NOMO-1 (cell line): ENCODE measurements around the gene NPFF.

Experiments
- DNase-seq, 2 experiments: peaks; one replicate each; lab custom pipeline; 2025; ENCODE audit not compliant: unreplicated experiment in 2 of 2; lab: John Stamatoyannopoulos, UW

Gene NPFF

DNA sequence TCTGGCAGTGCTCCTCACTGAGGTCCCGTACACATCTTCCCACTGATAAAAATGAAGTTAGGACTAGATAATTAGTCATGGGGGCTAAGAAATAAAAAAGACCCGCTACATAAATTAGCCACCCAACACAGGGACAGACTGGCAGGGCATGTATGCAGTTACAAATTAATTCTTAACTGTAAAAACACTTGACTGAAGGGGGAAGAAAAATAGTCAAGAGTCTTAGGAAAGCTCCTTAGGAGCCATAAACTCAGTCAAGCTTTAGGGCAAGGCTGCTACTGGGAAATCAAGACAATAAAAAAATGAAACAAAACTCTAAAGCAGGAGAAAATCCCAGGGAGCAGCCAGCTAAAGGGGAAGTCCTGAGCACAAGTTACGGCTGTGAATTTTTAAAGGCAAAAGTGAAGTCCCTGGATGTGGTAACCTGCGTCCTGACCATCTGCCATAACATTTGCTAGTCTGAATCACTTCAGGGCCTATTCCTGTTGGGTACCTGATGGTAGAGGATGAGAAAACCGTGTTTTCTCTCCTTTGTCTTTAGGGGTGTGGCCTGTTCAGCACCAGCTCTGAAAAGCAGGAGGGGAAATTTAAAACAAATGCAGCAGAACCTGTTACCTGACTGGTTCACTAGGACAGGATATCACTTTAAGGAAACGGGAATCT lies 7.5 kb upstream of the NPFF start:
- no peak for DNase-seq

DNA sequence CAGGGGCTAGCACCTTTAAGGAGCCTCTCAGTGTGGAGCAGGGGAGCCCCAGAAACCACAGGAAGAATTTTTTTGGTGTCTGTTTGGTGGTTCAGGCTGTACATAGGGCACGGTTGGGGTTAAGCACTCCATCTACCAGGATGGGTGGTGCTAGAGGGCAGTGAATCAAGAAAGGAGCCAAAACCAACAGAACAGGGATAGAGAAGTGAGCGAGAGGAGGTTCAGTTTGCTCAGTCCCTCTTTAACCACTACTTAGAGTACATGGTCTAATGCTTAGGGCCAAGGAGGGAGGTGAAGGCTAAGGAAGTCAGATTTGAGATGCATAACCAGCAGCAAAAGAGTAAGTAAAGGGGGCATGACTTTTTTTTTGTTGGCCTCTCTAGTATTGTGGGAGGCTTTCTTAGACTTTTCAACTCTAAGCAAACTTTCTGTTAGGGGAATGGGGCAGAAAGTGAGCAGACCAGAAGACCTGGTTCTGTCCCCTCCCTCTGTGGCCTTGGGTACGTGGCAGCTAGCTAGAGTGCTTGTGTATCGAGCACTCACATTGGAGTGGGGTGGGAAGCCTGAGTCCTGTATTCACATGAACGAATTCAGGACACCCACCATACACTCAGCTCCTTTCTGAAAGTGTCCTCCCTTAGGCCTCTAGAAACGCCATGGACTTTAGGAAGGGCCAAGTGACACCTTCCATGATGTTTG lies 6.6 kb upstream of the NPFF start:
- DNase-seq, result no peak

DNA sequence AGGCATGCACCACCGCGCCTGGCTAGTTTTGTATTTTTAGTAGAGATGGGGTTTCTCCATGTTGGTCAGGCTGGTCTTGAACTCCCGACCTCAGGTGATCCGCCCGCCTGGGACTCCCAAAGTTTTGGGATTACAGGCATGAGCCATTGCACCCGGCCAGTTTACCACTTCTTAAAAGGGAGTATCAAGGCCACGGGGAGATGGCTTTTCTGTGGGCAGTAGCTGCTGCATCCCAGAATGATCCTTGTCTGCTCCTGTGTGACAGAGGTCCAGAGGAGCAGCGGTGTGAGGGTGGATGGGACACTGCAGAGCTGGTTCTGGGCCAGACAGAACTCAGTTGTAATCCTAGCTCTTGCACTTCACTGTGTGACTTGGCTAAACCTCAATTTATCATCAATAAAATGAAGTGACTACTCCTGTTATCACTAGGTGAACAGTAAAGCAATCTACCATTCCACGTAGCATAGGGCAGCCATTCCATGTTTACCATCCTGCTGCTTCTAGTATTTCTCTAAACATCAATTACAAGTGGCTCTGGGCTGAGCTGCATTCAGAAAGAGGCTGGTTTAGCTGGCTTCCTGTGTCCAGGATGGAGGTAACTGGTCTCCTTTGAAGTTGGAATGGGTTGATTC lies 3.0 kb upstream of the NPFF start:
- DNase-seq, result no peak

DNA sequence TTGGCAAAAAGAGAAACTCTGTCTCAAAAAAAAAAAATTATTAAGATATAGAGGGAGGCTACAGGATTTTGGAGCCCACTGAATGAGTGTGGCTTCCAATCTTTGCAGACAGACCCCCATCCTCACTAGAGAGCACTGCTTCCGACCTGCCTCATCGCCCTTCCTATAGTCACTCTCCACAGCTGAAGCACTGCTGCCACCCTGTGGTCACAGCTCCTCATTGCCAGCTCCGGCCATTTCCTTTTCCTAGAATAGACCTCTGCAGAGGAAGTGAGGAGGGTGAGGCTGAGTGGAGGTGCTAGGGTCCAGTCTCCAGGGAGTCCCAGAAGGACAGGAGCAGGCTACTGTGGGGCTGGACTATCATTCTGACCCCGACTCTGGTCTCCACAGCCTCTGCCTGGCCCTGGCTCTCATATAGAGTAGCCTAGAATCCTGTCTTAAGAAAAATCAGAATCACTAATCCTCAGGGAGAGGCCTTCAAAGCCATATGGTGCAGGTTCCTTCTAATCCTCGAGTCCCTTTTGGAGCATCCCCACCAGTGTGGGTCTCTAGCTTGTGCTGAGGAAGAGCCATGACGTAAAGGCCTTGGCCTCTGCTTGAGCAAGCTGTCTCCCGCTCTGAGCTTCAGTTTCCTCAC lies 1.4 kb upstream of the NPFF start:
- peak; percentile 74 for DNase-seq

DNA sequence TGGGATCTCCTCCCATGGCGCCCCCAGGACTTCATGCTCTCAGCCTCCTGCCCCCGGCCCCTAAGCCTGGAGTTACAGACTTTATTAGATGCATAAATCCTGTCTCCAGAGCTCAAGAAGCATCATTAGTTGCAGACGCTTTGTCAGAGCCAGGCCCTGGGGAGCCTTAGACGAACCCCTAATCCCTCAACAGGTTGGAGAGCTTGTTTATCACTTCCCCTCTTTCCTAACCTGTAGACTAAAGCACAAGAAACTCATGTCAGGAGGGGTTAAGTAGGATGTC lies 260 bp upstream of the NPFF start:
- no peak for DNase-seq

DNA sequence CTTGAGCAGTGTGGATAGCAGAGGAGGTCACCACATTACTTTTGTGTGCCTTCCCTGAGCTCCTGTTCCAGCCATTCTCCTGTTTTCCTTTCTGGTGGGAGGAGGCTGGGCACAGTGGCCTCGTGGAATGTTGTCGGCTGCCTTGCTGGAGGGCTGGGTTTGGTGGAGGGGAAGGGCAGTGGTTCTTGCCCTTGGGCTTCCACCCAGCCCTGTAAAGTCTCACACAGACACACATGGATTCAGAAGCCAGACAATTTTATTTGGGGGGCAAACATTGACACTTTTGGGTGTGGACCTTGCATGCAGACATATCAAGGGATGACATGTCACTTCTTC lies 866 bp downstream of the NPFF start:
- DNase-seq, result no peak

DNA sequence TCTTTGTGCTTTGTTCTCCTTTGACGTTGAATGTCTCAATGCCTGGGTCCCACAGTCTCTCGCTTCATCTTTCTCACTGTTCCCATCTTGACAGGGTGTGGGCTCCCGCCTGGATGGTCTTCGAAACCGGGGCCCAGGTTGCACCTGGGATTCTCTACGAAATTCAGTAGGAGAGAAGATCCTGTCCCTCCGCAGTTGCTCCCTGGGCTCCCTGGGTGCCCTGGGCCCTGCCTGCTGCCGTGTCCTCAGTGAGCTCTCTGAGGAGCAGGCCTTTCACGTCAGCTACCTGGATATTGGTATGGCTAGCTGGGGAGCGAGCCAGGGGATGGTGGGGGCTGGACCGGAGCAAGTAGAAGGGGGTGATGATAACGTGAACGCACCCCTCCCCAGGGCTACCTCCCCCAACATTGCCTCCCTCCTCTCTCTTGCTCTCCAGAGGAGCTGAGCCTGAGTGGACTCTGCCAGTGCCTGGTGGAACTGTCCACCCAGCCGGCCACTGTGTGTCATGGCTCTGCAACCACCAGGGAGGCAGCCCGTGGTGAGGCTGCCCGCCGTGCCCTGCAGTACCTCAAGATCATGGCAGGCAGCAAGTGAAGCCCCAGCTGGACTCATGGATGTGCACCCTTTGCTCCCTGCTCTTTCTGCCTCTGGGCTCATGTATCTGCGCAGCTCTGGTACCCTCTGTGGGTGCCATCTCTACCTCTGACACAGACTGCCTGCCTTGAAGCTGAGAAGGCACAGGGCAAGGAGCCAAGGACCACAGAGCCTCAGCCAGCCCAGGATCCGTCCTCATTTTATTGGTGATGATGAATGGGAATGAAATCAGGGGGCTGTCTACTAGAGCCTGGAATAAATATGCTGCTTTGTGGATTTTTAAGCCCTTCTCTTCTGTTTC lies 1.5 kb downstream of the NPFF start:
- no peak for DNase-seq

DNA sequence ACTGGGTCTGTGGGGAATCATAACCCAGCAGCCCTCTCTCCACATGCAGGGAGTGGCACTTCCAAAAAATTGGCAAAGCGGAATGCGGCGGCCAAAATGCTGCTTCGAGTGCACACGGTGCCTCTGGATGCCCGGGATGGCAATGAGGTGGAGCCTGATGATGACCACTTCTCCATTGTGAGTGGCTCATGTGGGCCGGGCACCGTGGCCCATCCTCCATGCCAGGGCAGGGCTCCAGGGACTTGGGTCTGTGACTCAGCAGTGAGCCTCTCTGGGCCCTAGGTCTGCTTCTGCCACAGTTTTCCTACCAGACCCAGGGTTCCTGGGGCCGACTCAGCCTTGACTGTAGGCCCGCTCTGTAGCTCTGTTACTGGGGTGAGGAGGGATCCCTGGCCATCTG lies 2.2 kb downstream of the NPFF start:
- DNase-seq, result no peak

DNA sequence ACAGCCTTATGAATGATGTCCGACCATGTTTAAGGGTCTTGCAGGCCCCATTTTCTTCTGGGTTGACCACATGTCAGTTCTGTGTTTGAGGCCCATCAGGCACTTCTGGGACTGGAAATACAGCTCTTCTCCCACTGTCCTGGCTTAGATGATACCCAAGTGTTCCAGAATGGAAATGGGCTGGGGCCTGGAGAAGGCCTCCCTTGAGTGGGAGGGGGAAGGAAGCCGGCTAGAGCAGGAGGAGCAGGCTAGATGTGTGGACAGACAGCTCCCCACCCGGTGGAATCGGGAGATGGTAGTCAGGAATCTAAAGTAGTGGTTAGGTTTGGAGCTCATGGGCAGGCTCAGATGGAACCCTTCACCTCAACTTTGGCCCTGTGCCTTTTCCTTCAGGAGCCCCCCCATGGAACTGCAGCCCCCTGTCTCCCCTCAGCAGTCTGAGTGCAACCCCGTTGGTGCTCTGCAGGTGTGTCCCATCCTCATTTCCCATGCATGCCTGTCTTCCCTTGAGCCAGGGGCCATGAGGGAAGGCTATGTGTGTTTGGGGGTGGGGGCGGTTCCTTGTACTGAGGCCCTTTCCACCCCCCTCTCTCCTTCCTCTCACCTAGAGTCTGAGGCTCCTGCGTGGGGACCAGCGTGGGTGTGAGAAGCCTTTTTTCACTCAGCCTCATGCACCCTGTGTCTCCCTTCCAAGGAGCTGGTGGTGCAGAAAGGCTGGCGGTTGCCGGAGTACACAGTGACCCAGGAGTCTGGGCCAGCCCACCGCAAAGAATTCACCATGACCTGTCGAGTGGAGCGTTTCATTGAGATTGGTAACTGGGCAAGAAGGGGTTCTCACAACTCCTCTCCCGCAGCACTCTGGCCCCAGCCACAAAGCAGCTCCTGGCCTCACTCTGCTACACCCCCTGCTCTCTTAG lies 3.0 kb downstream of the NPFF start:
- no peak for DNase-seq

DNA sequence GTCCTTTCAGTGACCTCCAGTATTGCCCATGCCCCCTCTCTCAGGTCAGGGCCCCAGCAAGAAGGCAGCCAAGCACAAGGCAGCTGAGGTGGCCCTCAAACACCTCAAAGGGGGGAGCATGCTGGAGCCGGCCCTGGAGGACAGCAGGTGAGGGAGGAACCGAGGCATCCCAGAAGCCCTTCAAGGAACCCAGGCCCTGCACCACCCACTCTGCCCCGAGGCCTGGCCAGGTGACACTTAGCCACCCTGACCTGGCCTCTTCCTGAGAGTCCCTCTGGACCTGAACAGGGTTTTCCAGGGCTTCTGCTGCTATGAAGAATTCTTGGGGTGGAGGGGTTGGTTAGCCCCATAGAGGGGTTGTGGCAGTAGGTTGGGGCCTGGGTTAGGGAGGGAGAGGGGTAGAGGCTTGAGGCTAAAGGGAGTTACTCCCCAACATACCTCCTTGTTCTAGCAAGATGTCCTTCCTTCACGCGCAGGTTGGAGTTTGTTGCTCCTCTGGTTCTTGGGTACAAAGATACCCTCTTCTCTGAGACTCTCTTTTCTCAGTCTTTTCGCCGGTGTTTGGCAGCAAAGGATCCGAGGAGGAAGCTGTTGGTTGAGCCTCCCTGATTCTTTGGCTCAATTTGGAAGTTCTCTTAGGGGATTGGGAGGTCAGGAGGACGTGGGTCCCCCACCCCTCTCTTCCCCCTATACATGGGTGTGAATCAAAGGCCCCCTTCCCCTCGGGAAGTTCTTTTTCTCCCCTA lies 4.1 kb downstream of the NPFF start:
- no peak for DNase-seq

DNA sequence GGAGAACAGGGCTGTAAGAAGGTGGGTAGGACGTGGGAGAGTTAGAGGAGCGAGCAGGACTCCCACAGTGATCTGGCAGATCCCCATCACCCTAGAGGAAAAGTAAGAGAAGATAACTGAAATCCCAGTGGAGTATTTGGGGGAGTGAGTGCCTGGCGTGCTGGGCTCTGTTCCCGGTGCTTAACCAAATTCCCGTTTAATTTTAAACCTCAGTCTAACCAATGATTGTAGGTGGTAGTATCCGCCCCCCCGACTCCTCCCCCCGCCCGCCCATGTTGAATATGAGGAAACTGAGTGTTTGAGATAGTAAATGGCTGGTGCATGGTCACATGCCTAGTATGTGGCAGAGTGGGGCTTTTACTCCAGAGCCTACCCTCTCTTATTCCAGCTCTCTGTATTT lies 5.0 kb downstream of the NPFF start:
- DNase-seq, result no peak

DNA sequence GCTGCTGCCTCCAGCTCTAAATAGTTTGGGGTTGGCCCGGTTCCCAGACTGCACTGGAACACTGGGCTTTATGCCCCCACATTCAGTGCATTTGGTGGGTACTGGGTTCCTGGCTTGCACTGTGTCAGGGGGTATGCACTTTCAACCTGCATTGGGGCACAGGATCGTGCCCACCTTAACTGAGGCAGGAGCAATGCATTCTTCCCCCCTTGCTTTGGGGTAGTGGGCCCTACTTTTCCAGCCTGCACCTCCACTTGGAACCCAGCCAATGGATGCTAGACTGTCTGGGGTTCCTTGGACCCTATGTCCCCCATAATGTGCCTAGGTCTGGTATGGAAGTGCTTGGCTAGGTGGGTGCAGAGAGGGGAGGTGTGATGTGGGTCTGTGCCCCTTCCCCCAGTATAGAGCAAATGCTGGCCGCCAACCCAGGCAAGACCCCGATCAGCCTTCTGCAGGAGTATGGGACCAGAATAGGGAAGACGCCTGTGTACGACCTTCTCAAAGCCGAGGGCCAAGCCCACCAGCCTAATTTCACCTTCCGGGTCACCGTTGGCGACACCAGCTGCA lies 5.6 kb downstream of the NPFF start:
- DNase-seq, result no peak

DNA sequence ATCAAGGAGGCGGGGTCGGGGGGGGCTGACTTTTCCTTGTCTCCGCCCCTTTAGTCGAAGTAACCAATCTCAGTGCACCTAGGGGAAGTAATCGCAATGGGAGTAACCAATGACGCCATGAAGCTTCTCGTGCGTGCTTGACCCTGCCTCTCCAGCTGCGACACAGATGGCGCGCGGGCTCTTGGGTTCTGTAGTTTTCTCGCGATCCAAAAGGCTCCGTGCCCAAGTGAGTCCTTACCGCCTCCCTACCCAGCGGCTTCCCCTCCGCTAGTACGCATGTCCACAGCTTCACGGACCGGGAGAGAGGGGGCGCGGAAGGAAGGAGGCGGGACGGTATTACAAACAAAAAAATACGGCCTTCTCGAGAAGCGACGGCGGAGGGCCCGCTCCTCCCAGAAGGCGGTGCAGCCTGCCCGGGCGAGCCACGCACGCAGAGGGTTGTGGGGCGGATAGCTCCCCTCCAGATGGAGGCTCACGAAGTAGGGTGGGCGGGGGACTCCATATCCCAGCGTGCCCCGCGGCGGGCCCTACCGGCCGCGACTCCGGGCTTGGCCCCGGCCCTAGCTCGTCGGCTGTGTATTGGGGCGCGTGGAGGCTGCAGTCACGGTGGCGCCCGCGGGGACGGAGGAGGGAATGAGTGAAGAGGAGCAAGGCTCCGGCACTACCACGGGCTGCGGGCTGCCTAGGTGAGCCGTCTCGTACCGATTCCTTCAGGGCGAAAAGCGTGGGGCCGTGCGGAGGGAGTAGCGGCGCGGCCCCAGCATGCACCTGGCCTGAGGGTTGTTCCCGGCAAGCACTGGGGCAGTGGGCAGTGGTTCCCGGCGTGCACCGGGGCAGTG lies 6.3 kb downstream of the NPFF start, which contains the start of gene TARBP2:
Gene TARBP2 (plus strand): TSS at position 508 of the 839 bp plus-strand sequence. CDS start 126 bp downstream, at position 634.
- peak; percentile 98 to 99 for DNase-seq

DNA sequence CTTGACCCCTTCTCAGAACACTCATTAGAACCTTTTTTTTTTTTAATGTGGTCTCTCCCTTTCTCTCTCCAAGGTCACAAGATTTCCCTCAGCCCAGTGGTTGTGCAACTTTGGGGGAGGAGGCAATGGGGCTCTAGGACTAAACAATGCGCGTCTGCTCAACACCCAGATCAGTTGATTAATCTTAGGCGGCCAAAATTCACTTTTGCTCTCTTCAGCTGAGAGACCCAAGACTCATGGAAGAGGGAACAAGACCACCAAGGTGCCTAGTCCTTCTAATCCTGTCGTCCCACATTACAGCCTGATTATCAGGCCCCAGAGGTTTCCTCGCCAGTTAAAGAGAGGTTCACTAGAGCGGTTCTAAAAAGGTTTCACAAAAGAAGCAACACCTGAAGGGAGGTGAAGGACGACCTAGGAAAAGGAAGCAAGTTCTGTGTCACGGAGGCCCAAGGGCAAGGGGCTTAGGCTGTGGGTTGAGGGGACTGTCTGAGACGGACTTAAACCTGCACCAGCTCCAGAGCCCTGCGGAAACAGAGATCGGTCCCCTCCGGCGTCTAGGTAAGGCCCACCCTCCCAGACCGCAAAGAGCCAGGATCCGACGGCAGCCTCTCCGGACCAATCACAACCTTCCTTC lies 7.0 kb downstream of the NPFF start:
- DNase-seq, result peak; percentile 61 to 75

DNA sequence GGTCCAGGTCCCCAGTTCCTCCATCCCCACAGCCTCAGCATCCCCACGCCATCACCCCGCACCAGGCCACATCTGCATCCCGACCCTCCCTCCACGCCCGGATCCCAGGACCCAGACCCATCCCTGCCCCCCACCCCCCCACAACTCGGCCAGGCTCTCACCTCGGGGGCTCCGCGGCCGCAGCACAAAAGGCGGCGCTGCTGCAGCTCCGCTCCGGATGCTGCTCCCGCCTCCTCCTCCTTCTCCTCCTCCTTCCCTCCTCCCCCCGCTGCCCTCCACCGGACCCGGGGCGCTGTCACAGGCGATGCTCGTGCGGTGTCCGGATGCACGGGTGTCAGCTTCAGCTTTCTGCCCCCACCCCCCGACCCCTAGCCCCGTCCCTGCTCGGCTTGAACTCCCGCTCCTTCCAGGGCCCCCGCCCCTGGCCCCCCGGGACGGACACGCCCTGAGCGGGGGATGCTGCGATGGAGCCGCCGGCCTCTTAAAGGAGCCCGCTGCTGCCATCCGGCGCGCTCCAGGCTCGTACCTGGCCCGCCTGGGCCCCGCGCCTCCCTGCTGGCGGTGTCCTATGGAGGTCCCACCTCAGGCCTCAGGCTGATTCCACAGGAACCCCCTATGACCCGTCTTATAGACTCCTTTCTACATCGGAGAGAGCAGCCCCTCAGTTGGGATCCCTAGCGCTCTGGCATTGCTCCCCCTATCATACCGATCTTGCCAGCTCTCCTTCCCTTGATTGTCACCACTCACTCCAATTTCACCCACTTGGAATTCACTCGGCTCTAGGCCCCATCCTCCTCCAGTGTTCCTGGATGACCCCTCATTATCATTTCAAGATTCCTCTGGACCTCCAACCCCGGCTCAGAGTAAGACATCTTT lies 7.8 kb downstream of the NPFF start, which contains the start of gene MAP3K12:
Gene MAP3K12 (minus strand): TSS at position 193 of the 876 bp plus-strand sequence. CDS start 12,067 bp downstream, outside the sequence.
- DNase-seq, result peak; percentile 12 to 33

DNA sequence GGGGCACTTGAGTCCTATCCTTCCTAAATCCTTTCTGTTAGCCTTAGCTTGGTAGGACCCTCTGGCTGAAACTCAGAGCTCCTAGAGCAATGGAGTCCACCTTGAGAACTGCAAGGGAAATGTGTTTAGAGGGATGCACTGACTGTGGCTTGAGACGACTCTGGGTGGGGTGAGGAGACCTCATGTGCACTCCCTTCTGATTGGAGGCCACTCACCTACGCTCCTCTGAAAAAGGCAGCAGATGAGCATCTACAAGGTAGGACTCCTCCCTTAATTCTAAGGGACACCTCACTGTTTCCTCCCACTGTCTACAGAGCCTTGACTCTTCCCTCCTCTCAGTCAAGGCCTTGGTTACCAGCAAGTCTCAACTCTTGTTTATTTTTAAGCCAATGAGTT lies 9.1 kb downstream of the NPFF start:
- DNase-seq, result no peak
